Fibroblast of the conjunctiva (primary cell): ENCODE measurements around the gene PHF3.

Source experiments
- DNase-seq: peaks from one replicate; pipeline ENCODE4 v3.0.0-alpha.2; 2010; ENCODE audit warnings: low read depth

The PHF3 gene

GRCh38 chr6:63644668-63645326 is 9.2 kb downstream of the PHF3 start:
- no peak for DNase-seq

- no peak for DNase-seq
Observed at GRCh38 chr6:63649269-63649668, 13.7 kb downstream of the PHF3 start.

GRCh38 chr6:63649847-63650265 is 14.3 kb downstream of the PHF3 start:
- no peak for DNase-seq

GRCh38 chr6:63652980-63653379 is 17.4 kb downstream of the PHF3 start:
- no peak for DNase-seq

GRCh38 chr6:63660757-63661156 is 25.2 kb downstream of the PHF3 start:
- DNase-seq = no peak

DNA sequence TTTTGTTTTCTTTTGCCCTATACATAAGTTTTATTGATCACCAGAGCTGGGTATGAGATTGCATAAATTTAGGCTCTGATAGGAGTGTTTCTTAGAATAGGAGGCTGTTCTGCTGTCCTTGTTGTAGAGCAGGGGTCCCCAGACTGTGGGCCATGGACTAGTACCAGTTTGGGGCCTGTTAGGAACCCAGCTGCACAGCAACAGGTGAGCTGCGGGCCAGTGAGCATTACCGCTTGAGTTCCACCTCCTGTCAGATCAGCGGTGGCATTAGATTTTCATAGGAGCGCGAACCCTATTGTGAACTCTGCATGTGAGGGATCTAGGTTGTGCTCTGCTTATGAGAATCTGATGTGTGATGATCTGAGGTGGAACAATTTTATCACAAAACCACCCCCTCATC is 26.2 kb downstream of the PHF3 start:
- no peak for DNase-seq

- peak; percentile 28 for DNase-seq
Observed at GRCh38 chr6:63663147-63663955, 27.7 kb downstream of the PHF3 start.

- no peak for DNase-seq
Observed at GRCh38 chr6:63663956-63664281, 28.3 kb downstream of the PHF3 start.

DNA sequence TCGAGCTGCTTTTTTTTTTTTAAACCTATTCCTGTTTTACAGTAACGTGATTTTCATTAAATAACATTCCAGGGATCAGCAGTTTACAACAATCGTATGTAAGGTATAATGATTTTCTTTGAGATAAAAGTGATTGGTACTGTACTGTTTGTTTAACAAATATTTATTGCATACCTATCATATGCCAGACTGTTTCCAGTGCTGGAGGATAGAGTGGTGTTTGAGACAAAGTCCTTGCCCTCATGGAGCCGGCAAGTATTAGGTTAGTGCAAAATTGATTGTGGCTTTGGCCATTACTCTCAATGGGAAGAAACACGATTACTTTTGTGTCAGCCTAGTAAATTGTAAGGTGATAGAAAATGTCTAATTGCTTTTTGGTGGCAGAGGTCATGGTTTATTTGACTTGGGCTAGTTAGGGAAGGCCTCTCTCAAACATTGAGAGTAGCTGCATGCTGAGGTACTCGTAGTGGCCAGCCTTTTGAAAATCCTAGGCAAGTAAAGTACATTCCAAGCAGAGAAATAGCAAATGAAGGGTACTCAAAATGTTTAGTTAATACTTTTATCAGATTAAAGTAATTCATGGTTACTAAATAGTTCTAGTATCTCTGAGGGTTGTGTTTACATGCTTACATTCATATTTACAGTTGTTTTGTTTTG is 35.6 kb downstream of the PHF3 start:
- no peak for DNase-seq

GRCh38 chr6:63672582-63673129 is 37.1 kb downstream of the PHF3 start:
- no peak for DNase-seq

- DNase-seq = no peak
Observed at GRCh38 chr6:63673692-63674091, 38.1 kb downstream of the PHF3 start.

DNA sequence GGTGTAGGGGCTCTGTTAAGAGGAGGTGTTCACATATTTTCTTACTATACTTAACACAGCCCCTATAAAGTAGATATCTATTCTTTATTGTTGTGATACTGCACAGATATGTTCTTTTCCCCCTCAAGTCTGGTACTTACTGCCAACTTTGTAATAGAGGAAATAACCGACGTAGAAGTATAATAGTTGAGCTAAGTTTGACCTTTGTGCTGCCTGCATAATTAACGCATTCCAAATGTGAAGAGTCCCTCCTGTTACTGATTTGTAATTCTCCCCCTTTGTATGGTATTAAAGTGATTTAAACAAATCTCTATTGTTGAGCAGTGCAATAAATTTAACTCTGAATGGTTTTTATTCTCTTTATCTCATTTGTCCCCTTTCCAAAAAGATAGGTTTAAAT is 39.0 kb downstream of the PHF3 start:
- DNase-seq = no peak

- DNase-seq = no peak
Observed at GRCh38 chr6:63675138-63675537, 39.5 kb downstream of the PHF3 start.

DNA sequence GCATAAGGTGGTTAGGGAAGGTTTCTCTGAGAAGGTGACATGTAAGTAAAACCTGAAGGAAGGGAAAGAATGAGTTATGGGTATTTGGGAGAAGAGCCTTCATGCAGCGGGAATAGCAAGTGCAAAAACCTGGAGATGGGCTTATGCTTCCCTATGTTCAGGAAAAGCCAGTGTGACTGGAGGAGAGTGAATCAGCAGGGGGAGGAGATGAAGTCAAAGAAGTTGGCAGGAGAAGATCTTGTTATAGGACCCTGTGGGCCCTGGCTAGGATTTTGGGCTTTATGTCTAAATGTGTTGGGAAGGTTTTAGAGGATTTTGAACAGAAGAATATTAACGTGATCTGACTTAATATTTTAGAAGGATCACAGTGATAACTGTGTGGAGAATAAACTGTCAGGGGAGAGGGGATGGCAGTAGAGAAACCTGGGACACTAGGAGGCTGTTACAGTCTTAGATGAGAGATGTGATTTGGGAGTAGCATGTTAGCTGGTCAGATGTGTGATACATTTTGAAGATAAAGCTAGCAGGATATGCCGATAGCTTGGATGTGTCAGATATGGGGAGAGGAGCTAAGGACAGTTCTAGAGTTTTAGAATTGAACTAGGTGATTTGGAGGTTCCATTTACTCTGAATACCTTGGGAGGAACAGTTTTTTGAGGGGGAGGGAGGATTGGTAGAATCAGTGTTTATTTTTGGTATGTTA is 41.0 kb downstream of the PHF3 start:
- no peak for DNase-seq

DNA sequence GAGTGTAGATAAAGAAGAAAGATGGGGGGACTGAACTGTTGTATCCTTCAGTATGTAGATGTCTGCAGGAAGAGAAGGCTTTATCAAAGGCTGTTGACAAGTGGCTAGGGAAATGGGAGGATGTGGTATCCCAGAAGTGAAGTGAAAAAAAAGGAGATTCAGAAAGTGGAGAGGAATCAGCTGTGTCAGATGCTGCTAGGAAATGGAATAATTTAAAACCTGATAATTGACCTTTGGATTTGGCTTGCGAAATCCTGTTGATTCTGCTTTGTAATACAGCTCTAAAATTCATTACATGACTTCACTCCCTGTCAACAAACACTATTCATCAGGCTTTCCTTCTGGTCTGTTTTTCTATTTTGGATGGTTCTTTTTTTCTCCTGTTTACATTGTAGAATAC is 41.7 kb downstream of the PHF3 start:
- DNase-seq = no peak

- DNase-seq = no peak
Observed at GRCh38 chr6:63683071-63683603, 47.5 kb downstream of the PHF3 start.

- DNase-seq = no peak
Observed at GRCh38 chr6:63685446-63686379, 50.1 kb downstream of the PHF3 start.

- no peak for DNase-seq
Observed at GRCh38 chr6:63689421-63689820, 53.8 kb downstream of the PHF3 start.

DNA sequence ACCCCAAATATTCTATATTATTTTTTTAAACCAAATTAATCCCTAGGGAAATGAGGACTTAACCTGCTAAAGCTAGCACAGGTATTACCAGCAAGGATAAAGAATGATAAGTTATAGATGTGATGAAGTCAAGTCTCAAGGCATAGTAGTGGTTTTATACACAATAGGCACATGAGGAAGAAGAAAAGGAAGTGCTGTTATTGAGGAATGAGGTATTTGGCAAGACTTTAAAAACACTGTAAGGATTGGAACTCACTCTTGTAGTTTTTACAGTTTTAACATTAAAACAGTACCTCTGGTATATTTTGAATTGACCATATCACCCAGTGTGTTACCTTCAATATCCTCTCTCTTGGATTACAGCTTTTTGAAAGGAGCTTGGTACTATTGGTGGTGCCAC is 54.6 kb downstream of the PHF3 start:
- DNase-seq = no peak

DNA sequence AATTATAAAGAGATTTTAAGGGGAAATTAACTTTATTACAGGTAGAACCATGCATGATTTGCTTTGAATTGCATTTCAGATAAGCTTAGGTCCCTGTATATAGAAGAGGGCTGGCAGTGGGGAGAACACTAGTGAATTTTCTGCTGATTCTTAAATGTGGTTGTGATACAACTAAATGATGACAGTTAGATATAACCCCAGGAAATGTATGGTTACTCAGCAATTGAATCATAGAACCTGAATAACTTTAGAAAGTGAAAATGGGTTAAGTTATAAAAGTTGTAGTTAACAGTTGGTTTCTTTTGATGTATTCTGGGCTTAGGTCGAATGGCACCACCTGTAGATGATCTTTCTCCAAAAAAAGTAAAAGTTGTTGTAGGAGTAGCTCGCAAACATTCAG is 70.1 kb downstream of the PHF3 start:
- DNase-seq = no peak

- DNase-seq = no peak
Observed at GRCh38 chr6:63706630-63707029, 71.0 kb downstream of the PHF3 start.
